ENCODE data around the gene PLAGL2.
"Not testable (repeated sequence)": the region's sequence is repeated elsewhere in the genome, so short reads cannot be mapped to it uniquely, and the experiment has no call there.

The PLAGL2 gene

GRCh38 chr20:32189123-32189410 lies 18.5 kb downstream of the PLAGL2 start:
- peaks cover 4% of the 10 kb centered on the region for H3K36me3 ChIP-seq (ENCODE audit: insufficient read depth, low read length)
- H3K4me3 ChIP-seq (ENCODE audit: low read length) = peak overlapping the region; percentile 77
- no peaks in the 10 kb centered on the region for H3K27me3 ChIP-seq (ENCODE audit: control insufficient read depth, insufficient read depth, low read length)
- peak overlapping the region; percentile 89 for H3K4me2 ChIP-seq (ENCODE audit: low read length)
- H3K4me1 ChIP-seq (ENCODE audit: control insufficient read depth, insufficient read depth, low read length) = peaks cover 12% of the 10 kb centered on the region
- H3K9ac ChIP-seq (ENCODE audit: low read depth, low read length) = peak overlapping the region; percentile 92
- no peaks in the 10 kb centered on the region for H3K9me3 ChIP-seq (replicated peaks; ENCODE audit: low read length)

- Histone ChIP-seq H3K9ac (ENCODE audit: low read depth, low read length) (no peak overlapping the region), H3K4me3 (ENCODE audit: low read length) (no peak overlapping the region), H3K36me3 (ENCODE audit: insufficient read depth, low read length) (peaks cover 4% of the 10 kb centered on the region), H3K27me3 (ENCODE audit: control insufficient read depth, insufficient read depth, low read length) (no peaks in the 10 kb centered on the region), H3K4me2 (ENCODE audit: low read length) (peak overlapping the region; percentile 89), H3K9me3 (replicated peaks; ENCODE audit: low read length) (no peaks in the 10 kb centered on the region), H3K4me1 (ENCODE audit: control insufficient read depth, insufficient read depth, low read length) (peaks cover 12% of the 10 kb centered on the region)
These were observed 19.0 kb downstream of the PLAGL2 start for GRCh38 chr20:32188376-32189122.

GRCh38 chr20:32186506-32186905 lies 21.0 kb downstream of the PLAGL2 start:
- H3K4me1 ChIP-seq (ENCODE audit: control insufficient read depth, insufficient read depth, low read length) = peaks cover 12% of the 10 kb centered on the region
- no peaks in the 10 kb centered on the region for H3K36me3 ChIP-seq (ENCODE audit: insufficient read depth, low read length)
- no peak overlapping the region for H3K4me2 ChIP-seq (ENCODE audit: low read length)
- H3K9me3 ChIP-seq (replicated peaks; ENCODE audit: low read length) = no peaks in the 10 kb centered on the region
- H3K4me3 ChIP-seq (ENCODE audit: low read length) = no peak overlapping the region
- H3K27me3 ChIP-seq (ENCODE audit: control insufficient read depth, insufficient read depth, low read length) = no peaks in the 10 kb centered on the region
- no peak overlapping the region for H3K9ac ChIP-seq (ENCODE audit: low read depth, low read length)

GRCh38 chr20:32184961-32185603 lies 22.5 kb downstream of the PLAGL2 start:
- Histone ChIP-seq H3K27me3 (ENCODE audit: control insufficient read depth, insufficient read depth, low read length) (no peaks in the 10 kb centered on the region), H3K4me2 (ENCODE audit: low read length) (no peak overlapping the region), H3K4me3 (ENCODE audit: low read length) (no peak overlapping the region), H3K9me3 (replicated peaks; ENCODE audit: low read length) (no peaks in the 10 kb centered on the region), H3K4me1 (ENCODE audit: control insufficient read depth, insufficient read depth, low read length) (peaks cover 8% of the 10 kb centered on the region), H3K9ac (ENCODE audit: low read depth, low read length) (no peak overlapping the region), H3K36me3 (ENCODE audit: insufficient read depth, low read length) (no peaks in the 10 kb centered on the region)

GRCh38 chr20:32183947-32184635 lies 23.5 kb downstream of the PLAGL2 start:
- H3K36me3 ChIP-seq (ENCODE audit: insufficient read depth, low read length) = no peaks in the 10 kb centered on the region
- no peak overlapping the region for H3K4me3 ChIP-seq (ENCODE audit: low read length)
- H3K4me1 ChIP-seq (ENCODE audit: control insufficient read depth, insufficient read depth, low read length) = peaks cover under 1% of the 10 kb centered on the region
- no peaks in the 10 kb centered on the region for H3K27me3 ChIP-seq (ENCODE audit: control insufficient read depth, insufficient read depth, low read length)
- no peak overlapping the region for H3K9ac ChIP-seq (ENCODE audit: low read depth, low read length)
- no peak overlapping the region for H3K4me2 ChIP-seq (ENCODE audit: low read length)
- no peaks in the 10 kb centered on the region for H3K9me3 ChIP-seq (replicated peaks; ENCODE audit: low read length)

- H3K4me1 ChIP-seq (ENCODE audit: control insufficient read depth, insufficient read depth, low read length) = no peaks in the 10 kb centered on the region
These were observed 25.9 kb downstream of the PLAGL2 start for GRCh38 chr20:32181606-32182005.

GRCh38 chr20:32179934-32180333 lies 27.6 kb downstream of the PLAGL2 start:
- Histone ChIP-seq H3K4me2 (ENCODE audit: low read length) (no peak overlapping the region), H3K9ac (ENCODE audit: low read depth, low read length) (no peak overlapping the region), H3K27me3 (ENCODE audit: control insufficient read depth, insufficient read depth, low read length) (no peaks in the 10 kb centered on the region), H3K36me3 (ENCODE audit: insufficient read depth, low read length) (no peaks in the 10 kb centered on the region), H3K4me1 (ENCODE audit: control insufficient read depth, insufficient read depth, low read length) (no peaks in the 10 kb centered on the region), H3K9me3 (replicated peaks; ENCODE audit: low read length) (no peaks in the 10 kb centered on the region), H3K4me3 (ENCODE audit: low read length) (no peak overlapping the region)

More at GRCh38 chr20:32181606-32182005, 25.9 kb downstream of the PLAGL2 start:
- no peak overlapping the region for H3K4me3 ChIP-seq (ENCODE audit: low read length)
- no peaks in the 10 kb centered on the region for H3K27me3 ChIP-seq (ENCODE audit: control insufficient read depth, insufficient read depth, low read length)
- no peaks in the 10 kb centered on the region for H3K9me3 ChIP-seq (replicated peaks; ENCODE audit: low read length)
- H3K36me3 ChIP-seq (ENCODE audit: insufficient read depth, low read length) = no peaks in the 10 kb centered on the region
- H3K9ac ChIP-seq (ENCODE audit: low read depth, low read length) = no peak overlapping the region
- H3K4me2 ChIP-seq (ENCODE audit: low read length) = no peak overlapping the region

GRCh38 chr20:32179515-32179914 lies 28.0 kb downstream of the PLAGL2 start:
- no peak overlapping the region for H3K4me3 ChIP-seq (ENCODE audit: low read length)

GRCh38 chr20:32177696-32178095 lies 29.8 kb downstream of the PLAGL2 start:
- H3K4me3 ChIP-seq (ENCODE audit: low read length); H3K27me3 ChIP-seq (ENCODE audit: control insufficient read depth, insufficient read depth, low read length); H3K9ac ChIP-seq (ENCODE audit: low read depth, low read length); H3K9me3 ChIP-seq (replicated peaks; ENCODE audit: low read length); H3K36me3 ChIP-seq (ENCODE audit: insufficient read depth, low read length); H3K4me2 ChIP-seq (ENCODE audit: low read length); H3K4me1 ChIP-seq (ENCODE audit: control insufficient read depth, insufficient read depth, low read length): not testable (repeated sequence)

More at GRCh38 chr20:32179515-32179914, 28.0 kb downstream of the PLAGL2 start:
- no peaks in the 10 kb centered on the region for H3K27me3 ChIP-seq (ENCODE audit: control insufficient read depth, insufficient read depth, low read length)
- no peaks in the 10 kb centered on the region for H3K36me3 ChIP-seq (ENCODE audit: insufficient read depth, low read length)
- no peak overlapping the region for H3K9ac ChIP-seq (ENCODE audit: low read depth, low read length)
- no peaks in the 10 kb centered on the region for H3K4me1 ChIP-seq (ENCODE audit: control insufficient read depth, insufficient read depth, low read length)
- H3K9me3 ChIP-seq (replicated peaks; ENCODE audit: low read length) = no peaks in the 10 kb centered on the region
- H3K4me2 ChIP-seq (ENCODE audit: low read length) = no peak overlapping the region

- H3K27me3 ChIP-seq (ENCODE audit: control insufficient read depth, insufficient read depth, low read length) = no peaks in the 10 kb centered on the region
- peaks cover 34% of the 10 kb centered on the region for H3K36me3 ChIP-seq (ENCODE audit: insufficient read depth, low read length)
- no peaks in the 10 kb centered on the region for H3K4me1 ChIP-seq (ENCODE audit: control insufficient read depth, insufficient read depth, low read length)
- no peak overlapping the region for H3K4me3 ChIP-seq (ENCODE audit: low read length)
- no peak overlapping the region for H3K4me2 ChIP-seq (ENCODE audit: low read length)
- H3K9me3 ChIP-seq (replicated peaks; ENCODE audit: low read length) = no peaks in the 10 kb centered on the region
- H3K9ac ChIP-seq (ENCODE audit: low read depth, low read length) = no peak overlapping the region
These were observed 39.2 kb downstream of the PLAGL2 start for GRCh38 chr20:32168184-32168910.

- H3K4me3 ChIP-seq (ENCODE audit: low read length) = no peak overlapping the region
These were observed 40.0 kb downstream of the PLAGL2 start for GRCh38 chr20:32167552-32167951.

More at GRCh38 chr20:32167552-32167951, 40.0 kb downstream of the PLAGL2 start:
- Histone ChIP-seq H3K4me2 (ENCODE audit: low read length) (no peak overlapping the region), H3K9me3 (replicated peaks; ENCODE audit: low read length) (no peaks in the 10 kb centered on the region), H3K36me3 (ENCODE audit: insufficient read depth, low read length) (peaks cover 36% of the 10 kb centered on the region), H3K4me1 (ENCODE audit: control insufficient read depth, insufficient read depth, low read length) (no peaks in the 10 kb centered on the region), H3K9ac (ENCODE audit: low read depth, low read length) (no peak overlapping the region), H3K27me3 (ENCODE audit: control insufficient read depth, insufficient read depth, low read length) (no peaks in the 10 kb centered on the region)
